Nephron progenitor cell (in vitro differentiated cells): ENCODE measurements around the gene NAPG.
"Not testable (repeated sequence)": the region's sequence is repeated elsewhere in the genome, so short reads cannot be mapped to it uniquely, and the experiment has no call there.

Experiments used
- DNase-seq: peaks from one replicate; pipeline ENCODE4 v3.0.0; 2021
- H3K27ac Mint-ChIP-seq: 2 replicates; pipeline ENCODE4 v1.8.0; 2021; ENCODE audit warnings: mild to moderate bottlenecking, moderate library complexity, mixed read lengths
- H3K27me3 Mint-ChIP-seq: 2 replicates; pipeline ENCODE4 v1.8.0; 2021; ENCODE audit warnings: mild to moderate bottlenecking, low read depth, mixed read lengths; ENCODE audit not compliant: poor library complexity
- H3K36me3 Mint-ChIP-seq: 2 replicates; pipeline ENCODE4 v1.8.0; 2021; ENCODE audit warnings: low read depth, mixed read lengths
- H3K4me1 Mint-ChIP-seq: 2 replicates; pipeline ENCODE4 v1.8.0; 2021; ENCODE audit warnings: mixed read lengths
- H3K4me3 Mint-ChIP-seq: 2 replicates; pipeline ENCODE4 v1.8.0; 2021; ENCODE audit warnings: mild to moderate bottlenecking, moderate library complexity, mixed read lengths
- H3K9me3 Mint-ChIP-seq: 2 replicates; pipeline ENCODE4 v1.8.0; 2021; ENCODE audit warnings: mild to moderate bottlenecking, moderate library complexity, mixed read lengths
- TF ChIP-seq, protein P1 (sequence below): fragments of 200-600 bp; sonication (generic); IDR thresholded peaks from 2 replicates; pipeline ENCODE4 v1.5.0; 2021; ENCODE audit warnings: antibody characterized with exemption

The NAPG gene

DNA sequence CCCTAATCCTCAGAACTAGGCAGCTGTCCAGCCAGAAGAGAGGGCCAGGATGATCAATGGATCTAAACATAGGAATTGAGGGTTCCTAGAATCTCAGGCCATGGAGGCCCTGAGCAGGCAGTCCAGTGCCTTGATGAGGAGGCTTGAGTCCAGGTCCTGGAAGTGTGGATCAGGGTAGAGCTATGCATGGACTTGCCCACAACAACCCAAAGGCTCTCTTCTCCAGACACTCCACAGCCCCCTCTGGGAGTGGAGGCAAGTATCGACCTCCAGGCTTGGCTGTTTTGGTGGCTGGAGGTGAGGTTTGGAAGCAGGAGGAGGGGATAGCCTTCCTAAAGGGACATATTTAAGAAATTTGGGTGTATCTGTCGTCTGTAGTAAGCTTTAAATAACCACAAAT lies 45.7 kb downstream of the NAPG start:
- TF ChIP-seq, protein P1, sequence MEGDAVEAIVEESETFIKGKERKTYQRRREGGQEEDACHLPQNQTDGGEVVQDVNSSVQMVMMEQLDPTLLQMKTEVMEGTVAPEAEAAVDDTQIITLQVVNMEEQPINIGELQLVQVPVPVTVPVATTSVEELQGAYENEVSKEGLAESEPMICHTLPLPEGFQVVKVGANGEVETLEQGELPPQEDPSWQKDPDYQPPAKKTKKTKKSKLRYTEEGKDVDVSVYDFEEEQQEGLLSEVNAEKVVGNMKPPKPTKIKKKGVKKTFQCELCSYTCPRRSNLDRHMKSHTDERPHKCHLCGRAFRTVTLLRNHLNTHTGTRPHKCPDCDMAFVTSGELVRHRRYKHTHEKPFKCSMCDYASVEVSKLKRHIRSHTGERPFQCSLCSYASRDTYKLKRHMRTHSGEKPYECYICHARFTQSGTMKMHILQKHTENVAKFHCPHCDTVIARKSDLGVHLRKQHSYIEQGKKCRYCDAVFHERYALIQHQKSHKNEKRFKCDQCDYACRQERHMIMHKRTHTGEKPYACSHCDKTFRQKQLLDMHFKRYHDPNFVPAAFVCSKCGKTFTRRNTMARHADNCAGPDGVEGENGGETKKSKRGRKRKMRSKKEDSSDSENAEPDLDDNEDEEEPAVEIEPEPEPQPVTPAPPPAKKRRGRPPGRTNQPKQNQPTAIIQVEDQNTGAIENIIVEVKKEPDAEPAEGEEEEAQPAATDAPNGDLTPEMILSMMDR = no peak
- Mint-ChIP-seq H3K36me3 (no peaks in the 10 kb centered on the region), H3K9me3 (peaks cover 12% of the 10 kb centered on the region), H3K4me3 (no peak overlapping the region), H3K27ac (no peak overlapping the region), H3K27me3 (no peaks in the 10 kb centered on the region), H3K4me1 (no peaks in the 10 kb centered on the region)
- DNase-seq = no peak

DNA sequence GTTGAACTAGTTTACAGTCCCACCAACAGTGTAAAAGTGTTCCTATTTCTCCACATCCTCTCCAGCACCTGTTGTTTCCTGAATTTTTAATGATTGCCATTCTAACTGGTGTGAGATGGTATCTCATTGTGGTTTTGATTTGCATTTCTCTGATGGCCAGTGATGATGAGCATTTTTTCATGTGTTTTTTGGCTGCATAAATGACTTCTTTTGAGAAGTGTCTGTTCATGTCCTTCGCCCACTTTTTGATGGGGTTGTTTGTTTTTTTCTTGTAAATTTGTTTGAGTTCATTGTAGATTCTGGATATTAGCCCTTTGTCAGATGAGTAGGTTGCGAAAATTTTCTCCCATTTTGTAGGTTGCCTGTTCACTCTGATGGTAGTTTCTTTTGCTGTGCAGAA lies 47.4 kb downstream of the NAPG start:
- H3K4me3 Mint-ChIP-seq, H3K27ac Mint-ChIP-seq, DNase-seq, H3K27me3 Mint-ChIP-seq, H3K36me3 Mint-ChIP-seq, H3K4me1 Mint-ChIP-seq: not testable (repeated sequence)
- peaks cover 16% of the 10 kb centered on the region for H3K9me3 Mint-ChIP-seq

DNA sequence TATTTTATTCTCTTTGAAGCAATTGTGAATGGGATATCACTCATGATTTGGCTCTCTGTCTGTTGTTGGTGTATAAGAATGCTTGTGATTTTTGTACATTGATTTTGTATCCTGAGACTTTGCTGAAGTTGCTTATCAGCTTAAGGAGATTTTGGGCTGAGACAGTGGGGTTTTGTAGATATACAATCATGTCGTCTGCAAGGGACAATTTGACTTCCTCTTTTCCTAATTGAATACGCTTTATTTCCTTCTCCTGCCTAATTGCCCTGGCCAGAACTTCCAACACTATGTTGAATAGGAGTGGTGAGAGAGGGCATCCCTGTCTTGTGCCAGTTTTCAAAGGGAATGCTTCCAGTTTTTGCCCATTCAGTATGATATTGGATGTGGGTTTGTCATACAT lies 48.6 kb downstream of the NAPG start:
- H3K4me3 Mint-ChIP-seq, H3K4me1 Mint-ChIP-seq, H3K27ac Mint-ChIP-seq, H3K27me3 Mint-ChIP-seq, DNase-seq, H3K36me3 Mint-ChIP-seq: not testable (repeated sequence)
- peaks cover 26% of the 10 kb centered on the region for H3K9me3 Mint-ChIP-seq

DNA sequence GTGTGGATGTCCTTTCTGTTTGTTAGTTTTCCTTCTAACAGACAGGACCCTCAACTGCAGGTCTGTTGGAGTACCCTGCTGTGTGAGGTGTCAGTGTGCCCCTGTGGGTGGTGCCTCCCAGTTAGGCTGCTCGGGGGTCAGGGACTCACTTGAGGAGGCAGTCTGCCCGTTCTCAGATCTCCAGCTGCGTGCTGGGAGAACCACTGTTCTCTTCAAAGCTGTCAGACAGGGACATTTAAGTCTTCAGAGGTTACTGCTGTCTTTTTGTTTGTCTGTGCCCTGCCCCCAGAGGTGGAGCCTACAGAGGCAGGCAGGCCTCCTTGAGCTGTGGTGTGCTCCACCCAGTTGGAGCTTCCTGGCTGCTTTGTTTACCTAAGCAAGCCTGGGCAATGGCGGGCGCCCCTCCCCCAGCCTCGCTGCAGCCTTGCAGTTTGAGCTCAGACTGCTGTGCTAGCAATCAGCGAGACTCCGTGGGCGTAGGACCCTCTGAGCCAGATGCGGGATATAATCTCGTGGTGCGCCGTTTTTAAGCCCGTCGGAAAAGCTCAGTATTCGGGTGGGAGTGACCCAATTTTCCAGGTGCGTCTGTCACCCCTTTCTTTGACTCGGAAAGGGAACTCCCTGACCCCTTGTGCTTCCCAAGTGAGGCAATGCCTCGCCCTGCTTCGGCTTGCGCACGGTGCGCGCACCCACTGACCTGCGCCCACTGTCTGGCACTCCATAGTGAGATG lies 52.2 kb downstream of the NAPG start:
- H3K4me1 Mint-ChIP-seq, H3K27ac Mint-ChIP-seq, H3K27me3 Mint-ChIP-seq, DNase-seq, H3K4me3 Mint-ChIP-seq: not testable (repeated sequence)
- H3K9me3 Mint-ChIP-seq = peaks cover 41% of the 10 kb centered on the region
- peaks cover 12% of the 10 kb centered on the region for H3K36me3 Mint-ChIP-seq

DNA sequence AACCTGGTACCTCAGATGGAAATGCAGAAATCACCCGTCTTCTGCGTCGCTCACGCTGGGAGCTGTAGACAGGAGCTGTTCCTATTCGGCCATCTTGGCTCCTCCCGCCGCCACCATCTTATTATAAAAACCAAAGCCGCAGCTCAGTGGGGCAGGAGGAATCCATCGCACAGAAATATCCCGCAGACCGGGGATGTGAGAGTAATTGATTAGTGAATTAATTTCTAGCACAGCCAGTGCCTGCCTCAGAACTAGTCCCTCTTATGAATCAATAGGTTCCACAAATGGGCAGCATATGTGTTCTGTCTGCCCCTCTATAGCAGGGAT lies 52.7 kb downstream of the NAPG start:
- Mint-ChIP-seq H3K36me3 (peaks cover 12% of the 10 kb centered on the region), H3K9me3 (peaks cover 41% of the 10 kb centered on the region)
- not testable (repeated sequence) for DNase-seq, H3K27me3 Mint-ChIP-seq, H3K27ac Mint-ChIP-seq, H3K4me1 Mint-ChIP-seq, H3K4me3 Mint-ChIP-seq

DNA sequence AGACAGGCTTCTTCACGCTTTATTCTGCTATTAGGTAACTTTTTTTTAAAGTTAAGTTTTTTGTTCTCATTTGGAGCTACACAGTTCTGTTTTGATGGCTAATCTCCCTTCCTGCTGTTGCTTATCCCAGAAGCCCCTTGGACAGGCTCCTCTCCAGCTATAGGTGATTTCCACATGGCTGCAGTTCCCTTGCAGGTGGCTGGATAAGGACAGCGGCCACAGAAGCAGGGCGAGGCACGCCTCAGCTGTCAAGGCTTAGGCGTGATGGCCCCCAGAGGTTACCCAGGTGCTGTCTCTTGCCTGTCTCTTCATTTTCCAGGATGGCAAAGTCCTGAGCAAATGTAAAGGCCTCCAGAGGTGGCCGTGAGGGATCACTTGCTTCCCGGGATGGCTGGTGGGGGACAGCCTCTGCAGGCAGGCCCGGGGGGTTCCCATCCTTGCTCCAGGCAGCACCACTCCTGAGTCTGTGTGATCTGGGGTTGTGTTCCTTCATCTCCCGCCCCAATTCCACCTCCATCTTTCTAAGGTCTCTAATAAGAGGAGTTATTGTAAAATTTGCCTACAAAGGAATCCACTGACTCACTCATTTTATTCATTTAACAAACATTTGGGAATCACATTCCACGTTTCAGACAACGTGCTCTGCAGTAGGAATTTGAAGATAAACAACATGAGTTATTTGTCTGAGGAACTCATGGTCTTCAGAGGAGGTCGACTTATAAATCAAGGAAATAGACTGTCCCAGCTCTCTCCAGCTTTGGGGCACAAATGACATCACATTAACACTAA lies 53.4 kb downstream of the NAPG start:
- Mint-ChIP-seq H3K27ac (no peak overlapping the region), H3K27me3 (peaks cover 8% of the 10 kb centered on the region), H3K36me3 (peaks cover 12% of the 10 kb centered on the region), H3K4me1 (no peaks in the 10 kb centered on the region), H3K4me3 (no peak overlapping the region), H3K9me3 (peaks cover 41% of the 10 kb centered on the region)
- TF ChIP-seq, protein P1 = no peak
- DNase-seq = no peak

DNA sequence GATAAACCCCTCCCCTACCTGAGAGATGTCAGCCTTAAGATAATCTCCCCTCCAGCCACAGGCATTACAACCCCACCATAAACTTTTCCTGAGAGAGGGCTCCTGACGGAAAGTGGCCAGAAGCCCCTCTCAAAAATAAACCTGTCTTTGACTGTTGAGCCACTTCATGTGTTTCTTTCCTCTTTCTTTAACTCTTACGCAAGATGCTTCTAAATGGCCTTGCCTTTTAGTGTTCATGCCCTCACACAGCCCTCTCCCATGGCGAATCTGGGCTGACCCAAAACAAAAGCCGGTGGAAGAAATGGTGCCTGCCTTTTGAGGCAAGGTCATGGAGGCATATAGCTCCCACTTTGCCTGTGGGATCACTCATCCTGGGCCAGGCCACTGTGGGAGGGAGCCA lies 54.4 kb downstream of the NAPG start:
- TF ChIP-seq, protein P1 = no peak
- Mint-ChIP-seq H3K4me3 (no peak overlapping the region), H3K36me3 (peaks cover 12% of the 10 kb centered on the region), H3K27me3 (peaks cover 11% of the 10 kb centered on the region), H3K9me3 (peaks cover 39% of the 10 kb centered on the region), H3K27ac (no peak overlapping the region), H3K4me1 (no peaks in the 10 kb centered on the region)
- DNase-seq = no peak

DNA sequence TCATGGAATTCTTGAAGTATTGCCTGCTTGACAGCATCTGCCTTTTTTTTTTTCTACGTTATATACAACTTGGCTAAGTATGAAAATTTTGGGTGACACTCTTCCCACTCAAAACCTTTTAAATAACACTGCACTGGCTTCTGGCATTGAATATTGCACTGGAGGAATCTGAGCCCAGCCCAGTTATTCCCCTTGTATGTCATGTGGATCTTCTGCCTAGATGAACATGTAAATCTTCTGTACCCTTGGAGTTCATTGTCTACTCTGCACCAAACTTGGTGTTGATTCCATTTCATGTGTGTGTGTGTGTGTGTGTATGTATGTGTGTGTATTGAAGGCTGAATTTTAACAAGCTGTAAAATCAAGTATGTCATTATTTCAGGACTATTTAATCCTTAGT lies 59.4 kb downstream of the NAPG start:
- no peak overlapping the region for H3K4me3 Mint-ChIP-seq
- H3K36me3 Mint-ChIP-seq = peaks cover 7% of the 10 kb centered on the region
- H3K27ac Mint-ChIP-seq = no peak overlapping the region
- peaks cover 8% of the 10 kb centered on the region for H3K27me3 Mint-ChIP-seq
- peaks cover 24% of the 10 kb centered on the region for H3K9me3 Mint-ChIP-seq
- TF ChIP-seq, protein P1 = no peak
- no peak for DNase-seq
- H3K4me1 Mint-ChIP-seq = no peaks in the 10 kb centered on the region
